HG03159 (cell line): ENCODE data around the gene CLCA4.
A peak's percentile ranks its signal among the peaks of the same experiment; 100 is the strongest.

Experiments
- ATAC-seq: cut with Tn5 transposase; IDR thresholded peaks from one replicate; pipeline ENCODE4 v1.9.1; 2021; ENCODE audit warnings: mild to moderate bottlenecking, moderate library complexity; ENCODE audit not compliant: unreplicated experiment

CLCA4 gene

DNA sequence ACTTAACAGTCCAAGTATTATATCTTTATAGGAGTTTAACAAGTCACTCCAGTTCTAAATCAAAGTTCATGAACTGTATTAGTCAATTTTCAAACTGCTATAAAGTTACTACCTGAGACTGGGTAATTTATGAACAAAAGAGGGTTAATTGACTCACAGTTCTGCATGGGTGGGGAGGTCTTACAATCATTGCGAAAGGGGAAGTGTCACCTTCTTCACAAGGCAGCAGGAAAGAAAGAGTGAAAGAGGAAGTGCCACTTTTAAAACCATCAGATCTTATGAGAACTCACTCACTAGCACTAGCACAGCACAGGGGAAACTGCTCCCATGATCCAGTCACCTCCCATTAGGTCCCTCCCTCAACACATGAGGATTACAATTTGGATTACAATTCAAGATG, 70.0 kb downstream of the CLCA4 start:
- ATAC-seq = peak; percentile 99

DNA sequence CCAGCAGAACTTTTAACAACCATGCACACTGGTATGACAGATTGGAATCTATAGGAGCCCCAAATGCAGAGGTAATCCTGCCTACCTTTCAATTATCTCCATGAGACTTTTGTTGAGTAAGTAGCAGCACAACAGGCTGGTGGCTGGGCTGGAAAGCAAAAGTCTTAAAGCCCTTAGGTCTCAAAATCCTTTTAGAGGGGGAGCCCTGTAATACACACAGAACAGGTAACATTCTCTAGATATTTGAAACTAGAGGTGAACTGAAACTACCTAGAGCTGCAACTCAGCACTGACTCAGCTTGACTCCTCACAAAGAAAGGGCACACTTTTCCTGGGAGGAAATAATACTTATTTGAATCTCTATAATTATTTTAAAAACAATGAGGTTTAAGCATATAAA, 71.5 kb downstream of the CLCA4 start:
- no peak for ATAC-seq

DNA sequence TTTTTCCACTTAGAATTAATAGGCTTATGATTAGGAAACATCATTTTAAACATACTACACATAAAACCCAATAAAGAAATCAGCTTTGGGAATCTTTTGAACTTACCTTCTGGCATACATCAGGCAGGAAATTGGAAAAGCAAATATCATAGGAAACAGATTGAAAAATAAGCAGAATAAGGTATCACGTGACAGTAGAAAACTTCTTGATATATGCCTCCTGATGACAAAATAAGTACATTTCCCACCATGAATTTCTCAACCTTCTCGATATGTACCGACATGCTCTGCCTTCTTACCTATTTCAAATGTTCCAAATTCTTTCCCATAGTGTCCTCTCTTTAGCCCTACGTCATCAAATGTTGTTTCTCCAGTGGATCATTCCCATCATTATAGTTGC, 72.4 kb downstream of the CLCA4 start:
- ATAC-seq = no peak

DNA sequence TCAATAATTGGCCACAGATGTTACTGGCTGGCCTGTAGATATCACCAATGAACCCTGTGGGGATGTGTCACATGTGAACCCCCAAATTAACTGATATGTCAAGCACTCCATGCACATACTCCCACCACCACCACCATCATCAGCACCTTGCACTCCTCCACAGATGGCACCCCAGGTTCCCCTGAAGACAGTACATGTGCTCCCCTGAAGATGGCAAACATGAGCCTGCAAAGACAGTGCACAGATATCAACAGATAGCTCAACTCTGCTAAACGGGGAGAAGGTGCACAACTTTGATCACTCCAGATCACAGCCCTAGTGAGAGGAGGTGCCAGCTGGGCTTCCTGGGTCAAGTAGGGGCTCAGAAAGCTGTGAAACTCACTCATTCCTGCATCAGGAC, 74.4 kb downstream of the CLCA4 start:
- no peak for ATAC-seq
